Measurements from ENCODE around the gene NELL1. TPM values are rescaled to one million over a fixed set of nuclear protein-coding genes. Genes with fewer than 3 reads are reported as not detected.

The NELL1 gene
- total RNA-seq, 2 experiments from 2014 or later, result not detected

DNA sequence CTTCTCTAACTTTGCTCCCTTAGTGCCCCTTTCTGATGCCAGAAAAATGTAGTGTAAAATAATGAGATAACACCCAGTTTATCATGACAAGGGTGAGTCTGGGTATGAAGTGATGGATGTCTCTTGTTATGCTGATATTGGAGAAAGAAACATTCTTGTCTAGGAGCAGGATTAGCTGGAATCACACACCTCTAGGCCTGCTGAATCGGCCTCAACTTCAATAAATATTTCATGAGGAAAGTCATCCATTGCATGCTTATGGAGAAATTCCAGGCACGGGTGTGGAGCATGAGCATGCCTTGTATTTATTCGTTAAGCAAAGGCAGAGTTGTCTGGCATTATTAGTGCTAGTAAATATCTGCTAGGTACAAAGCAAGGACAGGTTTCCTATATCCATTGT is 113.4 kb downstream of the NELL1 start:
- POLR2A ChIA-PET, result no interaction called here
- H3K27ac Mint-ChIP-seq, result no peak overlapping the region
- no peak overlapping the region for H3K4me3 Mint-ChIP-seq

DNA sequence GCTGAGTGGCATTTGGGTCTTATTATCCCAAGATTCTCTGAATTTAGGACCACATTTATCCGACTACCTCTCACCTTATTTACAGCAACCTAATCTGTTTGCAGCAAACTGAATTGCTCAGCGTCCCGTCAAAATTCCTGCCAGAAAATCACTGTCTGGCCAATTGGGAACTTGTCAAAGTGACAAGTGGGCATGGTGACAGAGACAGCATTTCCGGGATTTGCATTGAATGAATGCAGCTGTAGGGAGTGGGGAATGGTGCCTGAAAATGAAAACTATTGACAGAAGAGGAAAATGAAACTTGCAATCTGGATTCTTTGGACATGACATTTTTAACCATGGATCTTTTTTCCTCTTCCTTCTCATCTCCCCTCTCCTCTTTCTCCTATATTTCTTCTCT is 113.8 kb downstream of the NELL1 start:
- Histone ChIP-seq H3K4me3 (ENCODE audit: low read length) (no peak overlapping the region), H3K27me3 (ENCODE audit: control insufficient read depth in 1 of 2, insufficient read depth in 2 of 2, low read length in 2 of 2) (no peaks in the 10 kb centered on the region), H3K4me1 (ENCODE audit: insufficient read depth, low read length) (no peaks in the 10 kb centered on the region), H3K9me3 (ENCODE audit: control insufficient read depth in 1 of 2, insufficient read depth in 1 of 2, low read length in 2 of 2) (no peaks in the 10 kb centered on the region), H3K36me3 (ENCODE audit: insufficient read depth, low read length) (no peaks in the 10 kb centered on the region), H3K27ac (ENCODE audit: low read depth in 1 of 2, low read length in 2 of 2) (no peak overlapping the region)
- no peak for ATAC-seq (ENCODE audit: poor library complexity)
- POLR2A ChIA-PET, result no interaction called here
- intact Hi-C loops (cut with DNase I, micrococcal nuclease), result no loop called here
- CTCF ChIA-PET, result no interaction called here
- Mint-ChIP-seq H3K27ac (no peak overlapping the region), H3K4me3 (no peak overlapping the region), H3K36me3 (ENCODE audit: low read depth) (no peaks in the 10 kb centered on the region), H3K4me1 (ENCODE audit: low read depth) (no peaks in the 10 kb centered on the region), H3K27me3 (no peaks in the 10 kb centered on the region), H3K9me3 (peaks cover 4% of the 10 kb centered on the region)
- DNase-seq, result no peak
- TF ChIP-seq, protein P1, sequence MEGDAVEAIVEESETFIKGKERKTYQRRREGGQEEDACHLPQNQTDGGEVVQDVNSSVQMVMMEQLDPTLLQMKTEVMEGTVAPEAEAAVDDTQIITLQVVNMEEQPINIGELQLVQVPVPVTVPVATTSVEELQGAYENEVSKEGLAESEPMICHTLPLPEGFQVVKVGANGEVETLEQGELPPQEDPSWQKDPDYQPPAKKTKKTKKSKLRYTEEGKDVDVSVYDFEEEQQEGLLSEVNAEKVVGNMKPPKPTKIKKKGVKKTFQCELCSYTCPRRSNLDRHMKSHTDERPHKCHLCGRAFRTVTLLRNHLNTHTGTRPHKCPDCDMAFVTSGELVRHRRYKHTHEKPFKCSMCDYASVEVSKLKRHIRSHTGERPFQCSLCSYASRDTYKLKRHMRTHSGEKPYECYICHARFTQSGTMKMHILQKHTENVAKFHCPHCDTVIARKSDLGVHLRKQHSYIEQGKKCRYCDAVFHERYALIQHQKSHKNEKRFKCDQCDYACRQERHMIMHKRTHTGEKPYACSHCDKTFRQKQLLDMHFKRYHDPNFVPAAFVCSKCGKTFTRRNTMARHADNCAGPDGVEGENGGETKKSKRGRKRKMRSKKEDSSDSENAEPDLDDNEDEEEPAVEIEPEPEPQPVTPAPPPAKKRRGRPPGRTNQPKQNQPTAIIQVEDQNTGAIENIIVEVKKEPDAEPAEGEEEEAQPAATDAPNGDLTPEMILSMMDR (IDR thresholded peaks at IDR 0.05), result no peak

More for the DNA sequence above, 113.4 kb downstream of the NELL1 start:
- Histone ChIP-seq H3K27ac (ENCODE audit: low read depth in 1 of 2, low read length in 2 of 2) (no peak overlapping the region), H3K4me3 (ENCODE audit: low read length) (no peak overlapping the region), H3K9me3 (ENCODE audit: control insufficient read depth in 1 of 2, insufficient read depth in 1 of 2, low read length in 2 of 2) (no peaks in the 10 kb centered on the region), H3K4me1 (ENCODE audit: insufficient read depth, low read length) (no peaks in the 10 kb centered on the region), H3K27me3 (ENCODE audit: control insufficient read depth in 1 of 2, insufficient read depth in 2 of 2, low read length in 2 of 2) (no peaks in the 10 kb centered on the region), H3K36me3 (ENCODE audit: insufficient read depth, low read length) (no peaks in the 10 kb centered on the region)
- ATAC-seq (ENCODE audit: poor library complexity) (no peak), DNase-seq (no peak)
- H3K9me3 Mint-ChIP-seq, result peaks cover 4% of the 10 kb centered on the region
- no peaks in the 10 kb centered on the region for H3K36me3 Mint-ChIP-seq (ENCODE audit: low read depth)
- H3K27me3 Mint-ChIP-seq, result no peaks in the 10 kb centered on the region
- CTCF ChIA-PET, result no interaction called here
- no peaks in the 10 kb centered on the region for H3K4me1 Mint-ChIP-seq (ENCODE audit: low read depth)
- TF ChIP-seq, protein P1 (IDR thresholded peaks at IDR 0.05), result no peak
- intact Hi-C loops (cut with DNase I, micrococcal nuclease), result no loop called here

DNA sequence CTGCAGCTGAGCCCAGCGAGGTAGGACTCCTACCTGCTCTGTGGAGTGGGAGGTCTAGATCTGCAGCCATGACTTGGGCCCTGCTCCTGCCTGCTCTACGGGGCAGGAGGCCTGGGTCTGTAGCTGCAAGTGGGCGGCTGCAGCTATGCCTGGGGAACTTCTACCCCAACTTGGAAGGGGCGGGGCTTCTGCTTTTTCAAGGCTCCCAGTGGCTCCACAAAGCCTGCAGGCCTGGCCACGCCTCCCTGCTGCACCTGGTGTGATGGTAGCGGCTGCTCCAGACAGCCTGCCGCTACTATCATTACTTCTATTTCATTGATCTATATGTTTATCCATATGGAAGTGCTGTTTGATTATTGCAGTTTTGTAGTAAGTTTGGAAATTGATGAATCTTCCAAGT is 121.2 kb downstream of the NELL1 start:
- CTCF ChIA-PET, result interaction anchor here (1.4 kb wide), 1 partner anchor 18 kb away, joined by 3 read pairs; no protein-coding TSS in a partner anchor
- POLR2A ChIA-PET, result no interaction called here
- Mint-ChIP-seq H3K9me3 (peaks cover 1% of the 10 kb centered on the region), H3K4me1 (ENCODE audit: low read depth) (no peaks in the 10 kb centered on the region), H3K27ac (no peak overlapping the region), H3K27me3 (no peaks in the 10 kb centered on the region), H3K4me3 (no peak overlapping the region), H3K36me3 (ENCODE audit: low read depth) (no peaks in the 10 kb centered on the region)
- intact Hi-C loops (cut with DNase I, micrococcal nuclease), result no loop called here
- Histone ChIP-seq H3K9me3 (ENCODE audit: control insufficient read depth in 1 of 2, insufficient read depth in 1 of 2, low read length in 2 of 2) (peaks cover 0 to 18% of the 10 kb centered on the region in 2 experiments), H3K27me3 (ENCODE audit: control insufficient read depth in 1 of 2, insufficient read depth in 2 of 2, low read length in 2 of 2) (no peaks in the 10 kb centered on the region), H3K4me1 (ENCODE audit: insufficient read depth, low read length) (no peaks in the 10 kb centered on the region), H3K27ac (ENCODE audit: low read depth in 1 of 2, low read length in 2 of 2) (no peak overlapping the region), H3K36me3 (ENCODE audit: insufficient read depth, low read length) (no peaks in the 10 kb centered on the region), H3K4me3 (ENCODE audit: low read length) (no peak overlapping the region)
- DNase-seq, result no peak
- ATAC-seq (ENCODE audit: poor library complexity), result no peak
- TF ChIP-seq, protein P1 (IDR thresholded peaks at IDR 0.05), result no peak
